HepG2 (cell line): ENCODE data around the gene PPBP. TPM values are rescaled to one million over a fixed set of nuclear protein-coding genes. Genes with fewer than 3 reads are reported as not detected.

Source experiments
- ATAC-seq: fragments of 200-7000 bp; cut with Tn5 transposase; 3 replicates; pipeline ENCODE4 v1.9.1; 2020; ENCODE audit warnings: mild to moderate bottlenecking, moderate library complexity
- BruUV-seq: library from RNA; stranded (reverse); fragments of 400-500 nt; replicated peaks from 2 replicates; lab custom pipeline; 2021; lab: Mats Ljungman, UMichigan
- CTCF ChIA-PET: fragments of 300-600 bp; formaldehyde crosslinking; extraction: SDS; loops from one replicate; lab custom pipeline; 2021; ENCODE audit warnings: low total read pairs, inconsistent platforms, low intra/inter-chr PET ratio; lab: Yijun Ruan, JAX
- POLR2A ChIA-PET: fragments of 350-600 bp; sonication (Branson Sonifier 250); formaldehyde crosslinking; loops from one replicate; lab custom pipeline; 2020; ENCODE audit warnings: antibody characterized with exemption, inconsistent platforms; lab: Yijun Ruan, JAX
- DNase-seq: peaks from one replicate; pipeline ENCODE4 v3.0.0-alpha.2; 2015; ENCODE audit warnings: low spot score
- FAIRE-seq: peaks from 3 replicates; lab custom pipeline; 2011; peaks lifted over from hg19 to GRCh38; lab: Jason Lieb, UNC
- H2AFZ ChIP-seq: one replicate; pipeline ENCODE4 v1.6.1; 2011; ENCODE audit warnings: low read length, inconsistent platforms
- H3K27ac ChIP-seq: fragments of 300-600 bp; 3 replicates; pipeline ENCODE4 v1.8.0; 2011; ENCODE audit warnings: mixed run types, mild to moderate bottlenecking, mixed read lengths, low read length, inconsistent platforms; ENCODE audit not compliant: insufficient read depth; ENCODE audit errors: extremely low read length
- H3K27me3 ChIP-seq, 2 experiments: fragments of 200-600 bp in 1 of 2; 2 replicates in 1 of 2; 3 replicates in 1 of 2; pipeline versions ENCODE4 v1.6.0 to v1.8.0; 2011; ENCODE audit warnings: low read length in 2 of 2, mild to moderate bottlenecking in 2 of 2, moderate library complexity in 2 of 2, inconsistent platforms in 1 of 2; ENCODE audit not compliant: insufficient read depth in 2 of 2, control insufficient read depth in 1 of 2
- H3K36me3 ChIP-seq, 2 experiments: fragments of 200-600 bp in 1 of 2; replicated peaks in 1 of 2; 2 replicates in 1 of 2; 3 replicates in 1 of 2; pipeline versions ENCODE4 v1.5.1 to v1.8.0; 2011; ENCODE audit warnings: low read length in 2 of 2, inconsistent platforms in 1 of 2; ENCODE audit not compliant: insufficient read depth in 2 of 2, control insufficient read depth in 1 of 2
- H3K4me1 ChIP-seq: 2 replicates; pipeline ENCODE4 v1.5.1; 2012; ENCODE audit warnings: low read length, inconsistent platforms; ENCODE audit not compliant: insufficient read depth
- H3K4me2 ChIP-seq: 2 replicates; pipeline ENCODE4 v1.6.0; 2011; ENCODE audit warnings: low read depth, low read length, inconsistent platforms
- H3K4me3 ChIP-seq, 3 experiments: fragments of 200-600 bp in 1 of 3; sonication (generic), shearing (Covaris generic) in 1 of 3; replicated peaks in 1 of 3; 2 replicates each; pipeline ENCODE4 v1.5.1; 2011 to 2016; ENCODE audit warnings: low read length in 3 of 3, inconsistent platforms in 2 of 3, low read depth in 2 of 3, mild to moderate bottlenecking in 2 of 3, control low read depth in 1 of 3, mixed read lengths in 1 of 3; ENCODE audit not compliant: insufficient read depth in 1 of 3
- H3K79me2 ChIP-seq: one replicate; pipeline ENCODE4 v1.6.1; 2011; ENCODE audit warnings: low read length, inconsistent platforms; ENCODE audit not compliant: insufficient read depth
- H3K9ac ChIP-seq: 2 replicates; pipeline ENCODE4 v1.6.0; 2011; ENCODE audit warnings: mild to moderate bottlenecking, low read depth, low read length, inconsistent platforms; ENCODE audit not compliant: insufficient read depth
- H3K9me3 ChIP-seq: 2 replicates; pipeline ENCODE4 v1.5.1; 2012; ENCODE audit warnings: mild to moderate bottlenecking, low read length
- H4K20me1 ChIP-seq: 2 replicates; pipeline ENCODE4 v1.6.0; 2011; ENCODE audit warnings: inconsistent platforms, mild to moderate bottlenecking, low read length, moderate library complexity; ENCODE audit not compliant: insufficient read depth
- ATF7-NPFF ChIP-seq: sonication (generic); formaldehyde crosslinking; IDR thresholded peaks from 2 replicates; pipeline ENCODE4 v1.8.1; 2023; ENCODE audit warnings: mild to moderate bottlenecking, low read depth, missing genetic modification reagents, moderate library complexity
- MED13 ChIP-seq: sonication (generic); formaldehyde crosslinking; IDR thresholded peaks from 2 replicates; pipeline ENCODE4 v1.5.0; 2020; ENCODE audit warnings: missing genetic modification reagents
- SKIL ChIP-seq: sonication (generic); formaldehyde crosslinking; IDR thresholded peaks from 2 replicates; pipeline ENCODE4 v1.8.0; 2022; ENCODE audit warnings: missing genetic modification reagents, mild to moderate bottlenecking, moderate library complexity, borderline replicate concordance
- TP53 ChIP-seq: sonication (generic); formaldehyde crosslinking; conservative IDR thresholded peaks from 2 replicates; pipeline ENCODE4 v1.4.0; 2020; ENCODE audit warnings: missing genetic modification reagents
- UBTF ChIP-seq: sonication (generic); formaldehyde crosslinking; IDR thresholded peaks from 2 replicates; pipeline ENCODE4 v1.4.0; 2020; ENCODE audit warnings: mild to moderate bottlenecking, missing genetic modification reagents
- ZBTB39 ChIP-seq: sonication (generic); formaldehyde crosslinking; IDR thresholded peaks from 2 replicates; pipeline ENCODE4 v1.5.0; 2020; ENCODE audit warnings: missing genetic modification reagents
- ZNF639 ChIP-seq: conservative IDR thresholded peaks from 2 replicates; pipeline ENCODE4 v1.6.1; 2018; ENCODE audit warnings: missing genetic modification reagents
- ZNF652 ChIP-seq: IDR thresholded peaks from 2 replicates; pipeline ENCODE4 v1.6.1; 2016; ENCODE audit warnings: low read depth, borderline replicate concordance
- in situ Hi-C: cut with HindIII; loops from 2 replicates; pipeline ENCODE4 v1.10.0; 2017; ENCODE audit warnings: low pct_unique_long_range_greater_than_20kb; ENCODE audit not compliant: extremely low pct_ligation_motif_present
- intact Hi-C: fragments of 100-400 bp; cut with micrococcal nuclease; formaldehyde crosslinking; loops from one replicate; pipeline ENCODE4 v1.10.0; 2022; ENCODE audit not compliant: unreplicated experiment
- polyA plus RNA-seq, 8 experiments: library from polyadenylated mRNA; depleted of rRNA in 3 of 8; stranded (reverse) in 7 of 8; unstranded in 1 of 8; fragments of >200 nt; fragmentation: Illumina TruSeq in 4 of 8; extraction: Trizol in 4 of 8; gene quantifications; 2 replicates each; pipeline versions ENCODE4 v1.2.1 to v1.2.3, GENCODE V29; 2011 to 2016; ENCODE audit warnings: low read depth in 4 of 8, missing spikeins in 1 of 8, mixed read lengths in 1 of 8; ENCODE audit not compliant: insufficient read depth in 1 of 8
- total RNA-seq, 5 experiments: library from RNA; depleted of rRNA; stranded (reverse); fragments of >200 nt; fragmentation: Illumina TruSeq; extraction: Trizol; gene quantifications; 2 replicates each; pipeline ENCODE4 v1.2.3, GENCODE V29; 2016; ENCODE audit warnings: low read depth in 1 of 5

Gene PPBP
- total and polyA plus RNA-seq, 2 of the 13 experiments (the other 11 are each of a cell fraction or from before 2014, with no cell fraction given): not detected

- intact Hi-C loops: no loop called here
- no TSS peak for BruUV-seq
- H3K4me1 ChIP-seq: peaks cover 10% of the 10 kb centered on the region
These were observed 45.7 kb upstream of the PPBP start for GRCh38 chr4:74033739-74034138.

GRCh38 chr4:74032064-74032463, 44.1 kb upstream of the PPBP start:
- POLR2A ChIA-PET: no interaction called here
- DNase-seq (no peak), ATAC-seq (no peak), FAIRE-seq (no peak)
- Histone ChIP-seq H3K4me3 (no peak overlapping the region), H3K27ac (no peak overlapping the region), H3K27me3 (peaks cover 0 to 1% of the 10 kb centered on the region in 2 experiments; a peak in 1 of 5 replicates), H2AFZ (no peak overlapping the region), H3K9ac (no peak overlapping the region), H3K4me2 (no peak overlapping the region), H4K20me1 (no peaks in the 10 kb centered on the region), H3K4me1 (no peaks in the 10 kb centered on the region), H3K9me3 (no peaks in the 10 kb centered on the region), H3K36me3 (no peaks in the 10 kb centered on the region), H3K79me2 (no peaks in the 10 kb centered on the region)
- in situ Hi-C loops: no loop called here
- intact Hi-C loops: no loop called here
- CTCF ChIA-PET: no interaction called here
- TF ChIP-seq ZBTB39 (CRISPR knock-in tag) (no peak), ZNF639 (CRISPR knock-in tag) (no peak), SKIL (CRISPR knock-in tag) (no peak), UBTF (CRISPR knock-in tag) (no peak), ZNF652 (CRISPR knock-in tag) (no peak)
- BruUV-seq: no TSS peak

More at GRCh38 chr4:74033739-74034138, 45.7 kb upstream of the PPBP start:
- CTCF ChIA-PET: no interaction called here
- no peak overlapping the region for H3K4me2 ChIP-seq
- ATAC-seq: no peak
- TF ChIP-seq TP53 (CRISPR knock-in tag) (no peak), ATF7-NPFF (CRISPR knock-in tag) (no peak), MED13 (CRISPR knock-in tag) (no peak)
- TF ChIP-seq, all 625 proteins: peak for 0
- Histone ChIP-seq H3K9ac (no peak overlapping the region), H3K9me3 (no peaks in the 10 kb centered on the region), H3K27ac (no peak overlapping the region), H3K79me2 (no peaks in the 10 kb centered on the region), H3K36me3 (no peaks in the 10 kb centered on the region), H3K4me3 (no peak overlapping the region), H4K20me1 (no peaks in the 10 kb centered on the region), H3K27me3 (peaks cover 4 to 18% of the 10 kb centered on the region in 2 experiments; a peak in 4 of 5 replicates), H2AFZ (no peak overlapping the region)
- POLR2A ChIA-PET: no interaction called here
- FAIRE-seq: no peak
- in situ Hi-C loops: no loop called here
- no peak for DNase-seq
